ENCODE results near the gene MS4A7. TPM values are rescaled to one million over a fixed set of nuclear protein-coding genes. Genes with fewer than 3 reads are reported as not detected.

MS4A7 gene
- total and polyA plus RNA-seq, 12 donors: 7.8 to 131 (median 62.3) TPM

DNA sequence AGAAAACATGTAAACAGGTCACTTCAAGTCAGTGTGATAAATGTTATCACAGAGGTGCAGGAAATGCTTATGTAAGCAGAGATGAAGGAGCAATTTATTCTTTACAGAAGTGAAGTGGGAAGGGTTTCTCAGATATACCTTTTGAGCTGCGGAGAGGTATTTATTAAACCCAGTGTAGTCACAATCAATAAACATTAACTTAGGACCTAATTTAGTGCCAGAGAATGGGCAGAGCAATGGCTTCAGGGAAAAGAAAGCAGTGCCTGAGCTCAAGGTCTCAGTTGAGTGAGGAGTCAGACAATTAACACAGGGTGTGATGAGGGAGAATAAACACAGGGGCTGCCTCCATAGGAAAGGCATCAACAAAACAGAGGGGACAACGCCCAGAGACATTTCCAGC lies 52.9 kb downstream of the MS4A7 start:
- WGBS, 4 donors: 64 to 84% (median 74%) methylated on average over 2 of the region's 2 CpGs
- DNase-seq: no peak
- Histone ChIP-seq H3K4me3 (no peak overlapping the region), H3K36me3 (replicated peaks in 1 of 2) (no peaks in the 10 kb centered on the region), H3K9me3 (replicated peaks in 1 of 3) (no peaks in the 10 kb centered on the region), H3K27me3 (no peaks in the 10 kb centered on the region), H3K4me1 (replicated peaks in 1 of 2) (no peaks in the 10 kb centered on the region), H3K27ac (no peak overlapping the region)
- TF ChIP-seq, protein P1, sequence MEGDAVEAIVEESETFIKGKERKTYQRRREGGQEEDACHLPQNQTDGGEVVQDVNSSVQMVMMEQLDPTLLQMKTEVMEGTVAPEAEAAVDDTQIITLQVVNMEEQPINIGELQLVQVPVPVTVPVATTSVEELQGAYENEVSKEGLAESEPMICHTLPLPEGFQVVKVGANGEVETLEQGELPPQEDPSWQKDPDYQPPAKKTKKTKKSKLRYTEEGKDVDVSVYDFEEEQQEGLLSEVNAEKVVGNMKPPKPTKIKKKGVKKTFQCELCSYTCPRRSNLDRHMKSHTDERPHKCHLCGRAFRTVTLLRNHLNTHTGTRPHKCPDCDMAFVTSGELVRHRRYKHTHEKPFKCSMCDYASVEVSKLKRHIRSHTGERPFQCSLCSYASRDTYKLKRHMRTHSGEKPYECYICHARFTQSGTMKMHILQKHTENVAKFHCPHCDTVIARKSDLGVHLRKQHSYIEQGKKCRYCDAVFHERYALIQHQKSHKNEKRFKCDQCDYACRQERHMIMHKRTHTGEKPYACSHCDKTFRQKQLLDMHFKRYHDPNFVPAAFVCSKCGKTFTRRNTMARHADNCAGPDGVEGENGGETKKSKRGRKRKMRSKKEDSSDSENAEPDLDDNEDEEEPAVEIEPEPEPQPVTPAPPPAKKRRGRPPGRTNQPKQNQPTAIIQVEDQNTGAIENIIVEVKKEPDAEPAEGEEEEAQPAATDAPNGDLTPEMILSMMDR (IDR thresholded peaks at IDR 0.05): no peak
- TF ChIP-seq POLR2A (IDR thresholded peaks at IDR 0.05): no peak
- intact Hi-C loops (cut with DNase I): no loop called here

DNA sequence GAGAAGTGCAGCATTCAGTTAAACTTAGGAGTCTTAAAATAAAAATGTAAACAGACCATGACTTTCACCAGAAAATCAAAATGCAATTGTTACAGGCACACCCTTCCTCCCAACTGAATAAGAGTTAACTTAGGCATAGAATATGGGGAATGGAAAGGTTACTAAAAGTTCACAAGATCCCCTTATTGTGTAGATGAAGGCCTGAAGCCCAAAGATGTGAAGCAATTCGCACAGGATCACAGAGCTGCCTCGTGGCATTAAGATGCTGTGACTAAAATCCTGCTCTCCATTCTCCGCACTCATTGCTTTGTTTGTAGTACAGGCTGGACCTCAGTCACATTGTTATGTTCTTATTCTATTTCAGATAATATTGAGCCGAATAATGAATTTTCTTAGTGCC lies 55.1 kb downstream of the MS4A7 start:
- Histone ChIP-seq H3K4me3 (no peak overlapping the region), H3K9me3 (replicated peaks in 1 of 3) (no peaks in the 10 kb centered on the region), H3K27ac (no peak overlapping the region), H3K36me3 (replicated peaks in 1 of 2) (no peaks in the 10 kb centered on the region), H3K4me1 (replicated peaks in 1 of 2) (no peaks in the 10 kb centered on the region), H3K27me3 (no peaks in the 10 kb centered on the region)
- TF ChIP-seq, protein P1 (IDR thresholded peaks at IDR 0.05): no peak
- no peak for TF ChIP-seq POLR2A (IDR thresholded peaks at IDR 0.05)
- intact Hi-C loops (cut with DNase I): no loop called here
- no peak for DNase-seq
- 60 to 78% (median 67%) methylated on average over 4 of the region's 4 CpGs for WGBS, 4 donors

Other genes starting within 250 kb of the MS4A7 start
- 100 to 1,000 TPM in 6 of 9 donors, 10 to 100 TPM in 3; 28.6 to 204 (median 150) TPM for gene MS4A6A, start 195.4 kb upstream of the MS4A7 start, total RNA-seq
- gene MS4A6A, start 195.4 kb upstream of the MS4A7 start, polyA plus RNA-seq: 100 to 1,000 TPM in 1 of 3 donors, 10 to 100 TPM in 2; 49.7 to 114 (median 57.1) TPM
- 1 to 10 TPM in 6 of 9 donors, under 1 TPM in 2, not detected in 1; 0.94 to 7.2 (median 3.1) TPM for gene MS4A4E, start 135.4 kb upstream of the MS4A7 start, total RNA-seq
- 1 to 10 TPM in 2 of 3 donors, not detected in 1; 1.1 to 2.6 TPM for gene MS4A4E, start 135.4 kb upstream of the MS4A7 start, polyA plus RNA-seq
- 100 to 1,000 TPM in 1 of 9 donors, 10 to 100 TPM in 7, 1 to 10 TPM in 1; 4.0 to 120 (median 65.8) TPM for gene MS4A4A, start 97.9 kb upstream of the MS4A7 start, total RNA-seq
- gene MS4A4A, start 97.9 kb upstream of the MS4A7 start, polyA plus RNA-seq: 10 to 100 TPM; 19.2 to 33.4 (median 21.8) TPM
- gene MS4A6E, start 51.3 kb upstream of the MS4A7 start, total RNA-seq: not detected
- 10 to 100 TPM in 1 of 3 donors, not detected in 2; 11.2 TPM for gene MS4A6E, start 51.3 kb upstream of the MS4A7 start, polyA plus RNA-seq
- gene MS4A14, start 17.9 kb downstream of the MS4A7 start, total RNA-seq: 1 to 10 TPM in 7 of 9 donors, under 1 TPM in 2; 0.44 to 4.4 (median 1.8) TPM
- 1 to 10 TPM; 1.5 to 6.0 (median 4.9) TPM for gene MS4A14, start 17.9 kb downstream of the MS4A7 start, polyA plus RNA-seq
- gene MS4A5, start 51.0 kb downstream of the MS4A7 start, total RNA-seq: not detected
- not detected for gene MS4A5, start 51.0 kb downstream of the MS4A7 start, polyA plus RNA-seq
- gene MS4A1, start 77.3 kb downstream of the MS4A7 start, total RNA-seq: 1 to 10 TPM in 1 of 9 donors, under 1 TPM in 6, not detected in 2; 0.07 to 1.0 (median 0.54) TPM
- gene MS4A1, start 77.3 kb downstream of the MS4A7 start, polyA plus RNA-seq: under 1 TPM; 0.30 to 0.71 (median 0.40) TPM
- gene MS4A12, start 114.2 kb downstream of the MS4A7 start, total RNA-seq: not detected
- not detected for gene MS4A12, start 114.2 kb downstream of the MS4A7 start, polyA plus RNA-seq
- not detected for gene MS4A13, start 136.9 kb downstream of the MS4A7 start, total RNA-seq
- gene MS4A13, start 136.9 kb downstream of the MS4A7 start, polyA plus RNA-seq: not detected